Gastrocnemius medialis (tissue), 4 donors: ENCODE results near the gene GLT8D1. TPM values are rescaled to one million over a fixed set of nuclear protein-coding genes. Genes with fewer than 3 reads are reported as not detected.

ENCODE experiments used
- ATAC-seq, 2 donors: fragments of 150-250 bp; one replicate each; pipeline ENCODE4 v1.9.1; 2016
- DNase-seq, 2 donors: peaks; one replicate each; pipeline ENCODE4 v3.0.0-alpha.2; 2019
- H3K27ac ChIP-seq, 4 donors: fragments of 200-600 bp; sonication (generic); 1 replicate in 1 of 4; 2 replicates in 3 of 4; pipeline ENCODE4 v1.5.1; 2016 to 2018; ENCODE audit warnings: mild to moderate bottlenecking in 2 of 4, moderate library complexity in 1 of 4
- H3K27me3 ChIP-seq, 3 donors: fragments of 200-600 bp; sonication (generic) in 2 of 3; 1 replicate in 1 of 3; 2 replicates in 2 of 3; pipeline versions ENCODE4 v1.5.1 to v1.6.0; 2016 to 2019; ENCODE audit warnings: mild to moderate bottlenecking in 1 of 3, moderate library complexity in 1 of 3
- H3K36me3 ChIP-seq, 2 donors: fragments of 200-600 bp; sonication (generic) in 1 of 2; one replicate each; pipeline ENCODE4 v1.5.1; 2017 to 2018
- H3K4me1 ChIP-seq, 2 donors: fragments of 200-600 bp; sonication (generic) in 1 of 2; one replicate each; pipeline ENCODE4 v1.5.1; 2016 to 2017; ENCODE audit warnings: mild to moderate bottlenecking in 2 of 2
- H3K4me3 ChIP-seq, 4 donors: fragments of 200-600 bp; sonication (generic) in 3 of 4; 1 replicate in 1 of 4; 2 replicates in 3 of 4; pipeline ENCODE4 v1.5.1; 2016 to 2019; ENCODE audit warnings: mild to moderate bottlenecking in 2 of 4
- H3K9me3 ChIP-seq, 3 donors: fragments of 200-600 bp; sonication (generic) in 2 of 3; 1 replicate in 1 of 3; 2 replicates in 2 of 3; pipeline ENCODE4 v1.5.1; 2016 to 2019
- POLR2A ChIP-seq, 2 donors: fragments of 450-650 bp; IDR thresholded peaks; one replicate each; pipeline ENCODE4 v1.6.1; 2017; ENCODE audit warnings: antibody characterized with exemption in 2 of 2, mild to moderate bottlenecking in 2 of 2, moderate library complexity in 2 of 2
- in situ Hi-C, 4 donors: fragments of 200-750 bp; cut with MboI; loops; one replicate each; pipeline versions ENCODE4 v1.15.0 to v1.8.0; 2017; ENCODE audit warnings: low sequenced_read_pairs in 4 of 4
- intact Hi-C: fragments of 100-400 bp; cut with DNase I; formaldehyde crosslinking; loops from one replicate; pipeline ENCODE4 v1.15.1; 2023; ENCODE audit warnings: low total_unique reads
- total RNA-seq, 4 donors: library from RNA; depleted of rRNA; stranded (reverse); fragments of >200 nt; gene quantifications; one replicate each; pipeline versions ENCODE4 v1.1.0 to v1.2.3, GENCODE V29; 2016
- TF ChIP-seq, protein P1 (sequence below), 5 experiments: fragments of 450-650 bp in 3 of 5; fragments of 200-600 bp in 2 of 5; sonication (generic) in 2 of 5; IDR thresholded peaks in 4 of 5; conservative IDR thresholded peaks in 1 of 5; 1 replicate in 4 of 5; 2 replicates in 1 of 5; pipeline ENCODE4 v1.5.1; 2016 to 2019; ENCODE audit warnings: antibody characterized with exemption in 5 of 5, mild to moderate bottlenecking in 3 of 5, moderate library complexity in 3 of 5

Gene GLT8D1
- 10 to 100 TPM; 15.6 to 39.6 (median 27.5) TPM for total RNA-seq

DNA sequence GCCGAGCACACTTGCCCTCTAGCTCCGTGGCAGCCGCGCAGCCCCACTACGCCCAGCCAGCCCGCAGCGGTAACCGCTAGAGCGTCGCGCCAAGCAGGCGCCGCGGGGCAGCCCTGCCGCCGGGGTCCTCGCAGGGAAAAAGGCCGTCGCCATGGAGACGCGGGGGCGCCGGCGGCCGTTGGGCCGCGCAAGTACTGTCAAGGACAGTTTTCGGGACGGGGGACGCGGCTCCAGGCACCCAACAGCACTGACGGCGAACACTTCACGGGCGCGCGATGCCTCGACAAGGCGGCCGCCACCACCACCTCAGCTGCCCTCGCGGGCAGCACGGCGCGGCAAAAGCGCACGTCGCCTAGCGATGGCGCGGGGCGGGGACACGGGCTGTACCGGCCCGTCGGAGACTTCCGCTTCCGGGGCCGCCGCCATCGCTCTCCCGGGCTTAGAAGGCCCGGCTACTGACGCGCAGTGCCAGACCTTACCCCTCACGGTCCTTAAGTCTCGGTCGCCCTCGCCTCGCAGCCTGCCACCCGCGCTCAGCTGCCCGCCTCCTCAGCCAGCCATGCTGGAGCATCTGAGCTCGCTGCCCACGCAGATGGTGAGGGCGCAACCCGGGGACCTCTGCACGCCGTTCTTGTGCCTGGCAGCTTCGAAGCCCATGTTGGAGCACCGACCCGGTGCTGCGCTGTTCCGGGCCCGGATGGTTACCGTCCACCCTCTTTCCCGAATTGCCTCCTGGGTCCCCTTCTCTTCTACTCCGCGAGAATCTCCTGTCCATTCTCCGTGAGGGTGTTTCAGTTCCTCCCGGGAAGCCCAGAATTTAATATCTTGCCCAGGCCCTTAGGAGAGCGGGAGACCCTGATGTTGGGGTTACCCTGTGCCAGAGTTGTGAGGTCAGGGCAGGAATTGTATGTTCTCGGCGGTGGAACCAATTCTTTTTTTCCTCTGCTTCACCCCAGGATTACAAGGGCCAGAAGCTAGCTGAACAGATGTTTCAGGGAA is at the start of gene GLT8D1, which contains the start of gene SPCS1:
Gene GLT8D1, minus strand, starts transcription at position 104 of the 999 bp plus-strand sequence. CDS start 5,331 bp downstream, outside the sequence.
Gene SPCS1, plus strand, starts transcription at position 419 of the 999 bp plus-strand sequence. Its CDS starts 141 bp downstream, at position 560.
- H3K36me3 ChIP-seq, result peaks cover 0 to 23% of the 10 kb centered on the region in 2 donors
- peak; percentile 71 to 77 for DNase-seq
- intact Hi-C loops (loop anchor here (1.0 to 5.0 kb wide), 2 partner anchors 21 to 341 kb away; partner anchors contain the start of genes PBRM1 and SFMBT1), in situ Hi-C loops (no loop called here)
- TF ChIP-seq, protein P1, sequence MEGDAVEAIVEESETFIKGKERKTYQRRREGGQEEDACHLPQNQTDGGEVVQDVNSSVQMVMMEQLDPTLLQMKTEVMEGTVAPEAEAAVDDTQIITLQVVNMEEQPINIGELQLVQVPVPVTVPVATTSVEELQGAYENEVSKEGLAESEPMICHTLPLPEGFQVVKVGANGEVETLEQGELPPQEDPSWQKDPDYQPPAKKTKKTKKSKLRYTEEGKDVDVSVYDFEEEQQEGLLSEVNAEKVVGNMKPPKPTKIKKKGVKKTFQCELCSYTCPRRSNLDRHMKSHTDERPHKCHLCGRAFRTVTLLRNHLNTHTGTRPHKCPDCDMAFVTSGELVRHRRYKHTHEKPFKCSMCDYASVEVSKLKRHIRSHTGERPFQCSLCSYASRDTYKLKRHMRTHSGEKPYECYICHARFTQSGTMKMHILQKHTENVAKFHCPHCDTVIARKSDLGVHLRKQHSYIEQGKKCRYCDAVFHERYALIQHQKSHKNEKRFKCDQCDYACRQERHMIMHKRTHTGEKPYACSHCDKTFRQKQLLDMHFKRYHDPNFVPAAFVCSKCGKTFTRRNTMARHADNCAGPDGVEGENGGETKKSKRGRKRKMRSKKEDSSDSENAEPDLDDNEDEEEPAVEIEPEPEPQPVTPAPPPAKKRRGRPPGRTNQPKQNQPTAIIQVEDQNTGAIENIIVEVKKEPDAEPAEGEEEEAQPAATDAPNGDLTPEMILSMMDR (IDR thresholded peaks at IDR 0.05 in 4 of 5, conservative IDR thresholded peaks at IDR 0.05 in 1 of 5), result no peak
- peak; percentile 50 to 74 for TF ChIP-seq POLR2A (IDR thresholded peaks at IDR 0.05)
- H3K4me3 ChIP-seq, result peak within 1 kb of the TSS; percentile 79 to 97 (median 94)
- no peaks in the 10 kb centered on the region for H3K9me3 ChIP-seq
- H3K27me3 ChIP-seq, result no peaks in the 10 kb centered on the region
- peak; percentile 93 to 94 for ATAC-seq
- peak within 1 kb of the TSS; percentile 80 to 93 (median 85) for H3K27ac ChIP-seq
- peaks cover 33 to 34% of the 10 kb centered on the region in 2 donors for H3K4me1 ChIP-seq

- in situ Hi-C loops (no loop called here), intact Hi-C loops (no loop called here)
- H3K36me3 ChIP-seq, result peaks cover 0 to 61% of the 10 kb centered on the region in 2 donors
- no peak for ATAC-seq
- H3K4me1 ChIP-seq, result no peaks in the 10 kb centered on the region
- H3K4me3 ChIP-seq, result no peak overlapping the region
- no peaks in the 10 kb centered on the region for H3K27me3 ChIP-seq
- no peak for TF ChIP-seq POLR2A (IDR thresholded peaks at IDR 0.05)
- TF ChIP-seq, protein P1 (IDR thresholded peaks at IDR 0.05 in 4 of 5, conservative IDR thresholded peaks at IDR 0.05 in 1 of 5), result no peak
- H3K27ac ChIP-seq, result no peak overlapping the region
- DNase-seq, result no peak
- no peaks in the 10 kb centered on the region for H3K9me3 ChIP-seq
These were observed 48.8 kb upstream of the GLT8D1 start for GRCh38 chr3:52754373-52754772.

- Histone ChIP-seq H3K27ac (no peak overlapping the region), H3K36me3 (peaks cover 0 to 66% of the 10 kb centered on the region in 2 donors), H3K27me3 (no peaks in the 10 kb centered on the region), H3K9me3 (no peaks in the 10 kb centered on the region), H3K4me1 (no peaks in the 10 kb centered on the region), H3K4me3 (no peak overlapping the region)
- no peak for ATAC-seq
- intact Hi-C loops, result no loop called here
- no peak for TF ChIP-seq POLR2A (IDR thresholded peaks at IDR 0.05)
- TF ChIP-seq, protein P1 (IDR thresholded peaks at IDR 0.05 in 4 of 5, conservative IDR thresholded peaks at IDR 0.05 in 1 of 5), result no peak
- no peak for DNase-seq
- in situ Hi-C loops, result no loop called here
These were observed 46.6 kb upstream of the GLT8D1 start for GRCh38 chr3:52752045-52752660.

DNA sequence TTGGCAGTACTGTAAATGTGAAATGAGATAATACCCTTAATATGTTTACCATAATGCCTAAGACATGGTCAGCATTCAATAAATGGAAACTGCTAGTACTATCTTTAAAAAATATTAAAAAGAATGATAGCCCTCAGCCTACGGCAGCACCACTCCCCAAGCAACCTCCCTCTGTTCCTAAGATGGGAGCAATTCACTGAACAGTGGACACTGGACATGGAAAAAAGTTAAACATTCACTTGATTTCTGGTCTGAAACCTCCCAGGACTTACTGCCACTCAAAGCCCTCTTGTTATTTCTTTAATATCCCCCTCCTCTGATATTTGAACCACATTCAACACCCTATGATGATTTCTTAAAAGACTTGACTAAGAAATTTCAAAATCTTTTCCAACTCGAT is 38.1 kb upstream of the GLT8D1 start:
- in situ Hi-C loops (loop anchor here in 3 of 4 donors (10.0 to 25.0 kb wide), 4 partner anchors 191 to 344 kb away; no protein-coding TSS in a partner anchor), intact Hi-C loops (loop anchor here (2.0 kb wide), 1 partner anchor 329 kb away; no protein-coding TSS in a partner anchor)
- Histone ChIP-seq H3K36me3 (peaks cover 0 to 91% of the 10 kb centered on the region in 2 donors), H3K27ac (no peak overlapping the region), H3K27me3 (no peaks in the 10 kb centered on the region), H3K4me3 (no peak overlapping the region), H3K9me3 (no peaks in the 10 kb centered on the region), H3K4me1 (no peaks in the 10 kb centered on the region)
- ATAC-seq (no peak), DNase-seq (no peak)
- TF ChIP-seq, protein P1 (IDR thresholded peaks at IDR 0.05 in 4 of 5, conservative IDR thresholded peaks at IDR 0.05 in 1 of 5), result no peak
- no peak for TF ChIP-seq POLR2A (IDR thresholded peaks at IDR 0.05)
